Brain microvascular endothelial cell (primary cell): ENCODE data around the gene LIPT2.
"Not testable (repeated sequence)": the region's sequence is repeated elsewhere in the genome, so short reads cannot be mapped to it uniquely, and the experiment has no call there.

Experiments
- DNase-seq: peaks from one replicate; pipeline ENCODE4 v3.0.0-alpha.2; 2020
- H3K27ac ChIP-seq: fragments of 250-450 bp; sonication (Bioruptor Pico); 2 replicates; pipeline ENCODE4 v1.5.1; 2020; ENCODE audit warnings: mild to moderate bottlenecking, moderate library complexity
- H3K27me3 ChIP-seq: fragments of 250-450 bp; sonication (Bioruptor Pico); replicated peaks from 2 replicates; pipeline ENCODE4 v1.5.1; 2020; ENCODE audit warnings: mild to moderate bottlenecking
- H3K36me3 ChIP-seq: fragments of 250-450 bp; sonication (Bioruptor Pico); replicated peaks from 2 replicates; pipeline ENCODE4 v1.5.1; 2020; ENCODE audit warnings: mild to moderate bottlenecking
- H3K4me3 ChIP-seq: 2 replicates; pipeline ENCODE4 v1.5.1; 2011; ENCODE audit warnings: low read depth, mild to moderate bottlenecking, control low read depth, low read length, moderate library complexity
- CTCF ChIP-seq: IDR thresholded peaks from 2 replicates; pipeline ENCODE4 v1.5.1; 2011; ENCODE audit warnings: low read depth, mild to moderate bottlenecking, moderate library complexity, low read length, control low read depth, inconsistent platforms; ENCODE audit errors: missing control alignments
- in situ Hi-C: cut with HindIII; loops from 2 replicates; pipeline ENCODE4 v1.10.0; 2017; ENCODE audit warnings: low sequenced_read_pairs, low pct_ligation_motif_present

Gene LIPT2

GRCh38 chr11:74522776-74523175 lies 29.3 kb upstream of the LIPT2 start:
- in situ Hi-C loops, result no loop called here
- no peak overlapping the region for H3K27ac ChIP-seq
- no peaks in the 10 kb centered on the region for H3K27me3 ChIP-seq
- no peak for DNase-seq
- H3K36me3 ChIP-seq, result no peaks in the 10 kb centered on the region
- no peak overlapping the region for H3K4me3 ChIP-seq
- no peak for TF ChIP-seq CTCF

- in situ Hi-C loops, result no loop called here
- no peak for TF ChIP-seq CTCF
- no peak for DNase-seq
- H3K36me3 ChIP-seq, result no peaks in the 10 kb centered on the region
- no peaks in the 10 kb centered on the region for H3K27me3 ChIP-seq
- no peak overlapping the region for H3K27ac ChIP-seq
- H3K4me3 ChIP-seq, result no peak overlapping the region
Measured at GRCh38 chr11:74521666-74522252, 28.2 kb upstream of the LIPT2 start.

GRCh38 chr11:74520927-74521665 lies 27.6 kb upstream of the LIPT2 start:
- no peaks in the 10 kb centered on the region for H3K27me3 ChIP-seq
- DNase-seq, result no peak
- no peaks in the 10 kb centered on the region for H3K36me3 ChIP-seq
- no peak overlapping the region for H3K4me3 ChIP-seq
- in situ Hi-C loops, result no loop called here
- H3K27ac ChIP-seq, result no peak overlapping the region
- TF ChIP-seq CTCF, result no peak

GRCh38 chr11:74520316-74520715 lies 26.8 kb upstream of the LIPT2 start:
- no peak for DNase-seq
- in situ Hi-C loops, result no loop called here
- Histone ChIP-seq H3K27me3 (no peaks in the 10 kb centered on the region), H3K36me3 (no peaks in the 10 kb centered on the region), H3K27ac (no peak overlapping the region), H3K4me3 (no peak overlapping the region)
- no peak for TF ChIP-seq CTCF

GRCh38 chr11:74519710-74520109 lies 26.2 kb upstream of the LIPT2 start:
- no peak for DNase-seq
- Histone ChIP-seq H3K27me3 (no peaks in the 10 kb centered on the region), H3K27ac (no peak overlapping the region), H3K4me3 (no peak overlapping the region), H3K36me3 (no peaks in the 10 kb centered on the region)
- TF ChIP-seq CTCF, result no peak
- in situ Hi-C loops, result no loop called here

GRCh38 chr11:74517592-74517991 lies 24.1 kb upstream of the LIPT2 start:
- in situ Hi-C loops, result not testable (repeated sequence)

More at GRCh38 chr11:74517592-74517991, 24.1 kb upstream of the LIPT2 start:
- DNase-seq, H3K27ac ChIP-seq, H3K27me3 ChIP-seq, H3K4me3 ChIP-seq, H3K36me3 ChIP-seq: not testable (repeated sequence)
